IMR-90 (cell line): ENCODE measurements around the gene GNG12.

ENCODE experiments used
- MAFK ChIP-seq: IDR thresholded peaks from 2 replicates; pipeline ENCODE4 v1.6.1; 2012; ENCODE audit warnings: low read depth, low read length, improper control_type of control experiment
- SMC3 ChIP-seq: fragments of 150-350 bp; IDR thresholded peaks from 2 replicates; pipeline ENCODE4 v1.6.1; 2016; ENCODE audit warnings: low read depth, mild to moderate bottlenecking, antibody characterized with exemption, low read length, moderate library complexity
- TF ChIP-seq, protein P1 (sequence below): conservative IDR thresholded peaks from 2 replicates; pipeline ENCODE4 v1.5.1; 2012; ENCODE audit warnings: mild to moderate bottlenecking, low read depth, low read length, improper control_type of control experiment

DNA sequence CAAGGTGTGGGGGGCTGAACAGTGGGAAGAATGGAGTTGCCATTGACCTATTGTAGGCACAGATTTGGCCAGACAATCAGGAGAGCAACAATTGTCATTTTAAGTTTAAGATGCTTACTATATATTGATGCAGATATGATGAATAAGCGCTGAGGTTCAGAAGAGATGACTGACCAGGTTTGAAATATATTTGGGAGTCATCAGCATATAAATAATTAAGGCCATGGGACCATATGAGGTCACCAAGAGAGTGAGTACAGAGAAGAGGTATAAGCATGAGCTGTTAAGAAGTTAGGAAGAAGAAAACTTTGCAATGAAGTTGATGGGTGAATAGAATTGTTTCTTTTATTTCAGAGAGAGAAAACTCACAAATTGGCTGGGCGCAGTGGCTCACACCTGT, 152.8 kb downstream of the GNG12 start:
- TF ChIP-seq SMC3 (no peak), MAFK (no peak)
- TF ChIP-seq, protein P1, sequence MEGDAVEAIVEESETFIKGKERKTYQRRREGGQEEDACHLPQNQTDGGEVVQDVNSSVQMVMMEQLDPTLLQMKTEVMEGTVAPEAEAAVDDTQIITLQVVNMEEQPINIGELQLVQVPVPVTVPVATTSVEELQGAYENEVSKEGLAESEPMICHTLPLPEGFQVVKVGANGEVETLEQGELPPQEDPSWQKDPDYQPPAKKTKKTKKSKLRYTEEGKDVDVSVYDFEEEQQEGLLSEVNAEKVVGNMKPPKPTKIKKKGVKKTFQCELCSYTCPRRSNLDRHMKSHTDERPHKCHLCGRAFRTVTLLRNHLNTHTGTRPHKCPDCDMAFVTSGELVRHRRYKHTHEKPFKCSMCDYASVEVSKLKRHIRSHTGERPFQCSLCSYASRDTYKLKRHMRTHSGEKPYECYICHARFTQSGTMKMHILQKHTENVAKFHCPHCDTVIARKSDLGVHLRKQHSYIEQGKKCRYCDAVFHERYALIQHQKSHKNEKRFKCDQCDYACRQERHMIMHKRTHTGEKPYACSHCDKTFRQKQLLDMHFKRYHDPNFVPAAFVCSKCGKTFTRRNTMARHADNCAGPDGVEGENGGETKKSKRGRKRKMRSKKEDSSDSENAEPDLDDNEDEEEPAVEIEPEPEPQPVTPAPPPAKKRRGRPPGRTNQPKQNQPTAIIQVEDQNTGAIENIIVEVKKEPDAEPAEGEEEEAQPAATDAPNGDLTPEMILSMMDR, result no peak
